ENCODE data around the gene POU5F1. TPM values are rescaled to one million over a fixed set of nuclear protein-coding genes. Genes with fewer than 3 reads are reported as not detected.
"Not testable (repeated sequence)": the region's sequence is repeated elsewhere in the genome, so short reads cannot be mapped to it uniquely, and the experiment has no call there.

POU5F1 gene
- polyA plus RNA-seq, 1 donor from 2014 or later = not detected

- Histone ChIP-seq H3K79me2 (replicated peaks; ENCODE audit: insufficient read depth, low read length) (no peaks in the 10 kb centered on the region), H3K4me3 (ENCODE audit: low read length) (no peak overlapping the region), H3K9ac (ENCODE audit: low read length) (no peak overlapping the region)
Observed at GRCh38 chr6:31170987-31171671, 647 bp upstream of the POU5F1 start.

GRCh38 chr6:31169858-31170599, 453 bp downstream of the POU5F1 start:
- not testable (repeated sequence) for H3K9me2 ChIP-seq (ENCODE audit: insufficient read depth, low read length); H3K9me3 ChIP-seq (ENCODE audit: low read length); H4K20me1 ChIP-seq (ENCODE audit: insufficient read depth); H3K27me3 ChIP-seq (ENCODE audit: insufficient read depth, low read depth, low read length); H3K36me3 ChIP-seq (ENCODE audit: insufficient read depth, low read length); H3K9ac ChIP-seq (ENCODE audit: low read length); H3K79me2 ChIP-seq (replicated peaks; ENCODE audit: insufficient read depth, low read length); H2AFZ ChIP-seq (ENCODE audit: low read depth, low read length); H3K27ac ChIP-seq (ENCODE audit: low read length); H3K4me2 ChIP-seq (ENCODE audit: low read length); H3F3A ChIP-seq (ENCODE audit: insufficient read depth, low read length, poor library complexity, severe bottlenecking); H3K4me3 ChIP-seq (ENCODE audit: low read length)

More at GRCh38 chr6:31170987-31171671, 647 bp upstream of the POU5F1 start:
- H3F3A ChIP-seq (ENCODE audit: insufficient read depth, low read length, poor library complexity, severe bottlenecking) = no peaks in the 10 kb centered on the region
- H3K9me2 ChIP-seq (ENCODE audit: insufficient read depth, low read length) = no peaks in the 10 kb centered on the region
- H3K9me3 ChIP-seq (ENCODE audit: low read length) = no peaks in the 10 kb centered on the region
- no peaks in the 10 kb centered on the region for H3K27me3 ChIP-seq (ENCODE audit: insufficient read depth, low read depth, low read length)
- TF ChIP-seq EP300 (conservative IDR thresholded peaks at IDR 0.05; ENCODE audit: poor library complexity, severe bottlenecking) (no peak), POLR2AphosphoS5 (IDR thresholded peaks at IDR 0.05) (no peak)
- H2AFZ ChIP-seq (ENCODE audit: low read depth, low read length) = no peak overlapping the region
- H4K20me1 ChIP-seq (ENCODE audit: insufficient read depth) = no peaks in the 10 kb centered on the region
- no peaks in the 10 kb centered on the region for H3K36me3 ChIP-seq (ENCODE audit: insufficient read depth, low read length)
- no peak overlapping the region for H3K27ac ChIP-seq (ENCODE audit: low read length)
- H3K4me2 ChIP-seq (ENCODE audit: low read length) = no peak overlapping the region

- no peaks in the 10 kb centered on the region for H4K20me1 ChIP-seq (ENCODE audit: insufficient read depth)
- no peak for TF ChIP-seq EZH2 (IDR thresholded peaks at IDR 0.05; ENCODE audit: borderline replicate concordance, insufficient read depth, low read length, poor library complexity, severe bottlenecking)
- TF ChIP-seq MXI1 (conservative IDR thresholded peaks at IDR 0.05; ENCODE audit: poor library complexity, severe bottlenecking) = no peak
- TF ChIP-seq SMC3 (conservative IDR thresholded peaks at IDR 0.05; ENCODE audit: poor library complexity) = no peak
- TF ChIP-seq, protein P1, sequence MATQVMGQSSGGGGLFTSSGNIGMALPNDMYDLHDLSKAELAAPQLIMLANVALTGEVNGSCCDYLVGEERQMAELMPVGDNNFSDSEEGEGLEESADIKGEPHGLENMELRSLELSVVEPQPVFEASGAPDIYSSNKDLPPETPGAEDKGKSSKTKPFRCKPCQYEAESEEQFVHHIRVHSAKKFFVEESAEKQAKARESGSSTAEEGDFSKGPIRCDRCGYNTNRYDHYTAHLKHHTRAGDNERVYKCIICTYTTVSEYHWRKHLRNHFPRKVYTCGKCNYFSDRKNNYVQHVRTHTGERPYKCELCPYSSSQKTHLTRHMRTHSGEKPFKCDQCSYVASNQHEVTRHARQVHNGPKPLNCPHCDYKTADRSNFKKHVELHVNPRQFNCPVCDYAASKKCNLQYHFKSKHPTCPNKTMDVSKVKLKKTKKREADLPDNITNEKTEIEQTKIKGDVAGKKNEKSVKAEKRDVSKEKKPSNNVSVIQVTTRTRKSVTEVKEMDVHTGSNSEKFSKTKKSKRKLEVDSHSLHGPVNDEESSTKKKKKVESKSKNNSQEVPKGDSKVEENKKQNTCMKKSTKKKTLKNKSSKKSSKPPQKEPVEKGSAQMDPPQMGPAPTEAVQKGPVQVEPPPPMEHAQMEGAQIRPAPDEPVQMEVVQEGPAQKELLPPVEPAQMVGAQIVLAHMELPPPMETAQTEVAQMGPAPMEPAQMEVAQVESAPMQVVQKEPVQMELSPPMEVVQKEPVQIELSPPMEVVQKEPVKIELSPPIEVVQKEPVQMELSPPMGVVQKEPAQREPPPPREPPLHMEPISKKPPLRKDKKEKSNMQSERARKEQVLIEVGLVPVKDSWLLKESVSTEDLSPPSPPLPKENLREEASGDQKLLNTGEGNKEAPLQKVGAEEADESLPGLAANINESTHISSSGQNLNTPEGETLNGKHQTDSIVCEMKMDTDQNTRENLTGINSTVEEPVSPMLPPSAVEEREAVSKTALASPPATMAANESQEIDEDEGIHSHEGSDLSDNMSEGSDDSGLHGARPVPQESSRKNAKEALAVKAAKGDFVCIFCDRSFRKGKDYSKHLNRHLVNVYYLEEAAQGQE (IDR thresholded peaks at IDR 0.05; ENCODE audit: borderline replicate concordance) = no peak
- H3K9ac ChIP-seq (ENCODE audit: low read length) = no peak overlapping the region
- no peaks in the 10 kb centered on the region for H3K9me3 ChIP-seq (ENCODE audit: low read length)
- no peak overlapping the region for H3K27ac ChIP-seq (ENCODE audit: low read length)
- H3K27me3 ChIP-seq (ENCODE audit: insufficient read depth, low read depth, low read length) = no peaks in the 10 kb centered on the region
- no peaks in the 10 kb centered on the region for H3F3A ChIP-seq (ENCODE audit: insufficient read depth, low read length, poor library complexity, severe bottlenecking)
- no peak overlapping the region for H3K4me2 ChIP-seq (ENCODE audit: low read length)
- H3K9me2 ChIP-seq (ENCODE audit: insufficient read depth, low read length) = no peaks in the 10 kb centered on the region
- H3K4me3 ChIP-seq (ENCODE audit: low read length) = no peak overlapping the region
- H2AFZ ChIP-seq (ENCODE audit: low read depth, low read length) = no peak overlapping the region
- H3K79me2 ChIP-seq (replicated peaks; ENCODE audit: insufficient read depth, low read length) = no peaks in the 10 kb centered on the region
- no peaks in the 10 kb centered on the region for H3K36me3 ChIP-seq (ENCODE audit: insufficient read depth, low read length)
Observed at GRCh38 chr6:31169123-31169857, 1.2 kb downstream of the POU5F1 start.

All from neural cell (in vitro differentiated cells).